Measurements from ENCODE around the gene VWA3B. TPM values are rescaled to one million over a fixed set of nuclear protein-coding genes. Genes with fewer than 3 reads are reported as not detected.

VWA3B gene
- total RNA-seq, 1 experiment from 2014 or later, result not detected

DNA sequence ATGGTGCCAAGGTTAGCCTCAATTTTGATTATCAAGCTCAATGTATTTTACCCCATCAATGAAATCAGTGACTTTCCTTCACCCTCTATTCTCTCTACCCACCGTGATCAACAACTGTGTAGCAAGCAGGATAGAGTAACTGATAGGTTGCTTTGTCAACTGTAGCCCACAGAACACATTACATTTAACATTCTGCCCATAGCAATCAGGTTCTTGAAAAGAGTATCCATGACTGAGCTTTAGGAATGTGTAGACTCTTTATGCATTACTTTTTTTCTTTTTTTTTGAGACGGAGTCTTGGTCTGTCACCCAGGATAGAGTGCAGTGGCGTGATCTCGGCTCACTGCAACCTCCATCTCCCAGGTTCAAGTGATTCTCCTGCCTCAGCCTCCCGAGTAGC, 19.8 kb upstream of the VWA3B start:
- H3K4me3 ChIP-seq, result no peak overlapping the region
- H3K4me1 ChIP-seq, result no peaks in the 10 kb centered on the region
- DNase-seq, result no peak

DNA sequence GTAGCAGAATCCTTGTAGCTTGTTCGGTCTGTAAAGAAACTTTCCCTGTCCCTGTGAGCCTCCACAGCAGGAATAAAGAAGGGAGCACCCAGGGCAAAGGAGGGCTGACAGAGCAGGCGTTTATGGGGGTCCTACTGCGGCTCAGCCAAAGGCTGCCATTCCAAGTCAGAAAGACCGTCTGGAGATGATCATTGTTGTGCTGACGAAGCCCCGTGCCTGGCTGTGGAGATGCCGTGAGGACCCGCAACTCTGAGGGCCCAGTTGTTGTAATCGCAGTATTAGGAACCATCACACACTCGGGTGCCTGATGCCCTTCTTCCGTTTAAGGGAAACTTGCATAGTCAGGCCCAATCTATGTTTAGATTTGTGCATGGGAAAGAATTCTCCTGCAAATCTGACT, 16.9 kb upstream of the VWA3B start:
- Histone ChIP-seq H3K36me3 (no peaks in the 10 kb centered on the region), H3K27me3 (no peaks in the 10 kb centered on the region), H3K4me3 (no peak overlapping the region), H3K4me1 (no peaks in the 10 kb centered on the region), H3K27ac (no peak overlapping the region), H3K9me3 (replicated peaks) (no peaks in the 10 kb centered on the region)
- no peak for DNase-seq

More for the DNA sequence above, 19.8 kb upstream of the VWA3B start:
- Histone ChIP-seq H3K27ac (no peak overlapping the region), H3K9me3 (replicated peaks) (no peaks in the 10 kb centered on the region), H3K36me3 (no peaks in the 10 kb centered on the region), H3K27me3 (no peaks in the 10 kb centered on the region)

GRCh38 chr2:98072442-98072841, 14.5 kb upstream of the VWA3B start:
- H3K36me3 ChIP-seq, result no peaks in the 10 kb centered on the region
- H3K27me3 ChIP-seq, result no peaks in the 10 kb centered on the region
- no peaks in the 10 kb centered on the region for H3K9me3 ChIP-seq (replicated peaks)
- no peak overlapping the region for H3K27ac ChIP-seq
- H3K4me3 ChIP-seq, result no peak overlapping the region
- DNase-seq, result no peak
- H3K4me1 ChIP-seq, result no peaks in the 10 kb centered on the region

DNA sequence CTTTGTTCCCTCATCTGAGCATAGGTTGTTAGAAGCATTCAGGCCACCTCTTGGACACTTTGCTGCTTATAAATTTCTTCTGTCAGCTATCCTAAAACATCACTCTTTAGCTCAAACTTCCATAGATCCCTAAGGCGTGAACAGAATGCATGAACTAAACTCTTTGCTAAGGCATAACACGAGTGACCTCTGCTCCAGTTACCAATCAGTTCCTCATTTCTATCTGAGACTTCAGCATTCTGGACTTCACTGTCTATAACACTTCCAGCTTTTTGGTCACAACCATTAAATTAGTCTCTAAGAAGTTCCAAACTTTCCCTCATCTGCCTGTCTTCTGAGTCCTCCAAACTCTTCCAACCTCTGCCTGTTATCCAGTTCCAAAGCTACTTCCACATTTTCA, 8.3 kb upstream of the VWA3B start:
- H3K9me3 ChIP-seq (replicated peaks), result no peaks in the 10 kb centered on the region
- H3K27me3 ChIP-seq, result no peaks in the 10 kb centered on the region
- no peak overlapping the region for H3K27ac ChIP-seq
- no peaks in the 10 kb centered on the region for H3K36me3 ChIP-seq
- H3K4me1 ChIP-seq, result 0 out of 2 replicates have a peak, but pooled peaks cover 4% of the 10 kb centered on the region
- no peak overlapping the region for H3K4me3 ChIP-seq
- no peak for DNase-seq

- no peaks in the 10 kb centered on the region for H3K9me3 ChIP-seq (replicated peaks)
- no peak overlapping the region for H3K27ac ChIP-seq
- no peaks in the 10 kb centered on the region for H3K36me3 ChIP-seq
- H3K27me3 ChIP-seq, result no peaks in the 10 kb centered on the region
- DNase-seq, result no peak
- 0 out of 2 replicates have a peak, but pooled peaks cover 4% of the 10 kb centered on the region for H3K4me1 ChIP-seq
- no peak overlapping the region for H3K4me3 ChIP-seq
Measured at GRCh38 chr2:98084151-98084868, 2.7 kb upstream of the VWA3B start.

GRCh38 chr2:98084869-98085238, 2.1 kb upstream of the VWA3B start:
- H3K4me1 ChIP-seq, result 0 out of 2 replicates have a peak, but pooled peaks cover 4% of the 10 kb centered on the region
- no peaks in the 10 kb centered on the region for H3K9me3 ChIP-seq (replicated peaks)
- H3K4me3 ChIP-seq, result no peak overlapping the region
- no peak for DNase-seq
- no peaks in the 10 kb centered on the region for H3K27me3 ChIP-seq
- no peak overlapping the region for H3K27ac ChIP-seq
- H3K36me3 ChIP-seq, result no peaks in the 10 kb centered on the region

DNA sequence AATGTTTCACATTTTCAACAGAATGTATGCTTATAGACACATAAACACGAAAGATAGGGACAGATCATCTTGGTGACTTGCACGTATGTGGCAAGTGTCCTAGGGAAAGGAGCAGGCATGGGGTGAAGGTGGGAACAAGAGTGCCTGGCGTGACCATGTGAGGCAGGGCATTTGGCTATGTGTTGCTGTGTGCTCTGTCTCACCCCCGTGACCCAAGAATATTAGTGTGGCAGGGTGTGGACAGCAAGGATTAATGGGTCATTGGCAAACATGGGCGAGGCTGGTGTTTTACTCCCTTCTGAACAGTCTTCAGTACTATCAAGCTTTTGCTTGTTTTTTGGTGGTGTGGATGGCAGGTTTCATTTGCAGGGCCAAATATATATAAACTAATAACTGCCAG, 1.3 kb upstream of the VWA3B start:
- no peak overlapping the region for H3K27ac ChIP-seq
- H3K4me3 ChIP-seq, result no peak overlapping the region
- no peaks in the 10 kb centered on the region for H3K36me3 ChIP-seq
- H3K4me1 ChIP-seq, result 0 out of 2 replicates have a peak, but pooled peaks cover 4% of the 10 kb centered on the region
- H3K9me3 ChIP-seq (replicated peaks), result no peaks in the 10 kb centered on the region
- no peak for DNase-seq
- no peaks in the 10 kb centered on the region for H3K27me3 ChIP-seq

- Histone ChIP-seq H3K4me3 (no peak overlapping the region), H3K27me3 (no peaks in the 10 kb centered on the region), H3K36me3 (no peaks in the 10 kb centered on the region), H3K4me1 (no peaks in the 10 kb centered on the region), H3K9me3 (replicated peaks) (no peaks in the 10 kb centered on the region), H3K27ac (no peak overlapping the region)
- DNase-seq, result no peak
Measured at GRCh38 chr2:98087447-98088020, 567 bp downstream of the VWA3B start.

DNA sequence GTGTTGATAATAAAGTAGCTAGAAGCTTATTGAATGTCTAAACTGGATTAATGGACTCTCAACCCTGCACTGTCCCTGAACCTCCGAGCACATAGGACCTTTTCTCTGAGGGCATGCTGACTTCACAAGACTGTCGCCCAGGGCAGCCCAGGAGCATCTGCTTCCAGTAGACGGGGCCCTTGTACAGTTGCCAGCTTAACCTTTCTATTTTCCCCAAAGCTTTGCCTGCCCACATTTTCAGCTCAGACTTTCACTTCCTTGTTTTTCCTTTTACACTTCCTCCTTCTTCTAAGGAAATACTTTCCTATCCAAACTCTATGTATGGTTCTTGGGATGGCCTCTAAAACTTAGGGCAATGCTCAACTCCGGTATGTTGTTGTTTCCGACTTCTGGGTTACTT, 1.3 kb downstream of the VWA3B start:
- Histone ChIP-seq H3K27me3 (no peaks in the 10 kb centered on the region), H3K27ac (no peak overlapping the region), H3K9me3 (replicated peaks) (no peaks in the 10 kb centered on the region), H3K4me3 (no peak overlapping the region), H3K36me3 (no peaks in the 10 kb centered on the region), H3K4me1 (no peaks in the 10 kb centered on the region)
- no peak for DNase-seq

- no peaks in the 10 kb centered on the region for H3K36me3 ChIP-seq
- H3K27me3 ChIP-seq, result no peaks in the 10 kb centered on the region
- H3K4me1 ChIP-seq, result no peaks in the 10 kb centered on the region
- DNase-seq, result no peak
- no peak overlapping the region for H3K27ac ChIP-seq
- peaks cover 4% of the 10 kb centered on the region for H3K9me3 ChIP-seq (replicated peaks)
- no peak overlapping the region for H3K4me3 ChIP-seq
Measured at GRCh38 chr2:98089941-98090340, 3.0 kb downstream of the VWA3B start.

DNA sequence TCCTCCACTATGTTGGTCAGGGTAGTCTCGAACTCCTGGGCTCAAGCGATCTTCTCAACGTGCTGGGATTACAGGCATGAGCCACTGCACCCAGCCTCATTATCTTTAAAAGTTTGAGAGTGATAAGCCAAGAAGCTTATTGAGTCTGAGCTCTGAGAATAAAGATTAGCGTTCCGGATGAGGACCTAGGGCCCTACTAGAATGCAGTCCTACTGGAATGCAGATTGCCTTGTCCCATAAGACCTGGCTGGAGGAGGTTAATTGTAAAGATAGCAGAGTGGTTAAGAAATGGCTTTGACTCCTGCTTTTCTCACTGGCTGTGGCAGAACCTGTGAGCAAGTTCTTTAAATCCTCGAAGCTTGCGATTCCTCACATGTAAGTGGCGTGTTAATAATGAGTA, 4.0 kb downstream of the VWA3B start:
- Histone ChIP-seq H3K36me3 (no peaks in the 10 kb centered on the region), H3K27me3 (no peaks in the 10 kb centered on the region), H3K9me3 (replicated peaks) (peaks cover 9% of the 10 kb centered on the region), H3K4me1 (no peaks in the 10 kb centered on the region), H3K27ac (no peak overlapping the region), H3K4me3 (no peak overlapping the region)
- no peak for DNase-seq

GRCh38 chr2:98091738-98092137, 4.8 kb downstream of the VWA3B start:
- H3K9me3 ChIP-seq (replicated peaks), result peaks cover 9% of the 10 kb centered on the region
- no peaks in the 10 kb centered on the region for H3K4me1 ChIP-seq
- DNase-seq, result no peak
- no peaks in the 10 kb centered on the region for H3K27me3 ChIP-seq
- H3K36me3 ChIP-seq, result no peaks in the 10 kb centered on the region
- H3K27ac ChIP-seq, result no peak overlapping the region
- no peak overlapping the region for H3K4me3 ChIP-seq

DNA sequence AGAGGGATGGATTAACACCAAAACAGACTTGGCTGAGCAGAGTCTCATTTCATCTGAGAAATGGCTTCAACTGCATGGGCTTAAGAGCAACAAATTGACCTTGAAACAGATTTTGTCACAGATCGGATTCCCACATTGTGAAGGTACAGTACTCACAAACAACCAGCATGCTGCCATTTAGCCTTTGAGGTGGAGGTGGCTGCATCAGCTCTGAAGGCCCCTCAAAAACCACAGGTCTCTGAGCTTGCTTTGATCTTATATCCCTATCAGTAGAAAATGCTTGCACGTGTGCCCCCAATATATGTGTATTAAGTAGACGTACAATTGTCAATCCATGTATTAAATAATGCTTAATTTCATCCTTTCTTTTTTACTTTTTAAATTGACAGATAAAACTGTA, 6.2 kb downstream of the VWA3B start:
- H3K27ac ChIP-seq, result no peak overlapping the region
- no peak for DNase-seq
- no peak overlapping the region for H3K4me3 ChIP-seq
- H3K4me1 ChIP-seq, result no peaks in the 10 kb centered on the region
- H3K9me3 ChIP-seq (replicated peaks), result peaks cover 9% of the 10 kb centered on the region
- H3K27me3 ChIP-seq, result no peaks in the 10 kb centered on the region
- H3K36me3 ChIP-seq, result no peaks in the 10 kb centered on the region

GRCh38 chr2:98093611-98094010, 6.6 kb downstream of the VWA3B start:
- peaks cover 9% of the 10 kb centered on the region for H3K9me3 ChIP-seq (replicated peaks)
- no peaks in the 10 kb centered on the region for H3K4me1 ChIP-seq
- no peak overlapping the region for H3K4me3 ChIP-seq
- no peak for DNase-seq
- no peaks in the 10 kb centered on the region for H3K27me3 ChIP-seq
- no peak overlapping the region for H3K27ac ChIP-seq
- H3K36me3 ChIP-seq, result no peaks in the 10 kb centered on the region

GRCh38 chr2:98099939-98100743, 13.2 kb downstream of the VWA3B start:
- Histone ChIP-seq H3K27ac (no peak overlapping the region), H3K36me3 (no peaks in the 10 kb centered on the region), H3K27me3 (no peaks in the 10 kb centered on the region), H3K4me3 (no peak overlapping the region), H3K4me1 (no peaks in the 10 kb centered on the region), H3K9me3 (replicated peaks) (peaks cover 3% of the 10 kb centered on the region)
- no peak for DNase-seq

Measured in SJCRH30 (cell line).